Amniotic stem cell (primary cell): ENCODE results near the gene RHBDL1.
A peak's percentile ranks its signal among the peaks of the same experiment; 100 is the strongest.

Source experiments
- DNase-seq: peaks from one replicate; lab custom pipeline; 2025; lab: John Stamatoyannopoulos, UW

RHBDL1 gene

DNA sequence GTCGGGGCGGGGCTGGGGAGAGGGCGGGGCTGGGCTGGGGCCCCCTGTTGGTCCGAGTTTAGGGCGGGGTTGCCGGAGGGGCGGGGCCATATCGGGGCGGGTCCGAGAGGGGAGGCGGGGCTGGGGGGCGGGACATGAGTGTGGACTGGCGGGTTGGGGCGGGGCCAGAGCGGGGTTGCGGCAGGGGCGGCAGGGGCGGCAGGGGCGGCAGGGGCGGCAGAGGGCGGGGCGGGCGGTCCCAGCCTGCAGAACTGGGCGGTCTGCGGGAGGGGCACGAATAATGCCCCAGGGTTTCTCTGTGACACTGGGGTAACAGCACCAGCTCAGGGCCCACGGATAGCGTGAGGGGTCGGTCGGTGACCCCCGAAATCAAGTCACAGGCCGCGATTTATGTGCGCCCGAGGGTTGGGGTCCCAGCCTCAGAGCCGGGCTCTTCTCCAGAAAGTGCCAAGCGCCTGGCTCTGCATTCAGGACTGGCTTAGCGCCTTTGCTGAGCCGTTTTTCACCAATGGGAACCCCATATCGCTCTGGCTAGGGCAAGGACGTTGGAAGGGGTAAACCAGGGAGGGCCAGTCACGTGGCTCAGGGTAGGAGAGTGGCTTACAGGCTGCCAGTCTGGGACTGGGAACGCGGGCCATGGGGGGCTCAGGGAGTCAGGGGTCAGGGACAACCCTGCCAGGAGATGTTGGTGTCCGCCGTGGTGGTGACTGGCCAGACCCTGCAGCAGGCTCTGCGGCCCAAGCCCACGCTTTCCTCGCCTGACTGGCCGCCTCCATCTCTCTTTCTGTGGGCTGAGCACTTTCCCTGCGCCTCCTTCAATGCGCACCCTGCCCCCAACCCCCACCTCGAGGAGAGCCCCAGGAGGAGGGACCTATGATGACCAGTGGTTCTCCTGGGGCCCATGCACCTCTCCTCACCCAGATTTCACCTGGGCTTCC lies 38.1 kb upstream of the RHBDL1 start:
- peak; percentile 79 for DNase-seq

DNA sequence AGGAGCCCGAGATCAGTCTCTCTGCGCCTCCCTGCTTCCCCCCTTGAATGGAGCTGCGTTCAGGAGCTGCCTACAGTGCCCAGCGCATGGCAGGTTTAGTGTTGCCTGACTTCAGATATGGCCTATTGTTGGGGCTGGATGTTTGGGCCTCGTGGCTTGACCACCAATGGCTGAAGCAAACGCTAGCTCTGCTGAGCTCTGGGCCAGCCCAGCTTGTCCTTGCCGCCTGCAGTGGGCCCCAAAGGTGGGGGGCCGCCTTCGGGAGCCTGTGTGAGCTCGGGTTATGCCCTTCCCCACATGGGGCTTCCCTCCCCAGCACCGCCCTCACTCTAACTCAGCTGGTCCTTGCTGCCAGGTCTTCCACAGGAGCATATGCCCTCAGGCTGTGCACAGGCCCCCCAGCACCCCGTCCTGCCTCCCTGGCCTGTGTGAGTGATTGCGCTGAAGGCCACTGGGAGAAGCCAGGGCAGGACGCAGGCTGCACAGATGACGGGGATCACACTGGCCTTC lies 37.4 kb upstream of the RHBDL1 start:
- DNase-seq, result no peak

DNA sequence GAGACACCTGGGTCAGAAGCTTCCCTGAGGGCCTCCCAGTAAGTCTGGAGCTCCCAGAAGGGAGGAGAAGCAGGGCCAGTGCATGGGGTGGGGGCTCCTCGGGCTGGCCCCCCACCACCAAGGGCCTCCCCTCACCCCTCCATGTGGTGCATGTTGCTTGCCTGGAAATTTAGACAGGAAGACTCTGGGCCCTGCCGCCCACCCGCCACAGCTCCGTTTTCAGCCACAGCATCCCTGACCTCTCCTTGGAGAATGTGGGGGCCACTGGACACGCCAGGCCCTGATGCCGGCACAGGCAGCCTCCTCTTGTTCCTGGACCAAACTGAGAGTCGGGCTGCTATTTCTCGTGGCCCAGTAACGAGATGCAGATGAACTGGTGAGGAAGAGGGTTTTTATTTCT lies 36.6 kb upstream of the RHBDL1 start:
- DNase-seq, result no peak

DNA sequence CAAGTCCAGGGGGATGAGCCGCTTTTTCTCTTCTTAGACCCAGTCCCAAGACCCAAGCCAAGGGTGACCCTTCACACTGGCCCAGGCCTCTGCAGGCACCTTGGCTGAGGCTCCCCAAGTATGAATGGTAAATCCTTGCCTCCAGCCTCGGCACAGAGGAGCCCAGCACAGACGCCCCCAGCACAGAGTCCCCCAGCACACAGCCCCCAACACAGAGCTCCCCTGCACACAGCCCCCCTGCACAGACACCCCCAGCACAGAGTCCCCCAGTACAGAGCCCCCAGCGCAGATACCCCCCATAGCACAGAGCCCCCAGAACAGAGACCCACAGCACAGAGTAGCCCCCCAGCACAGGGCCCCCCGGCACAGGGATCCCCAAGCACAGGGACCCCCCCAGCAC lies 34.9 kb upstream of the RHBDL1 start:
- DNase-seq, result no peak

DNA sequence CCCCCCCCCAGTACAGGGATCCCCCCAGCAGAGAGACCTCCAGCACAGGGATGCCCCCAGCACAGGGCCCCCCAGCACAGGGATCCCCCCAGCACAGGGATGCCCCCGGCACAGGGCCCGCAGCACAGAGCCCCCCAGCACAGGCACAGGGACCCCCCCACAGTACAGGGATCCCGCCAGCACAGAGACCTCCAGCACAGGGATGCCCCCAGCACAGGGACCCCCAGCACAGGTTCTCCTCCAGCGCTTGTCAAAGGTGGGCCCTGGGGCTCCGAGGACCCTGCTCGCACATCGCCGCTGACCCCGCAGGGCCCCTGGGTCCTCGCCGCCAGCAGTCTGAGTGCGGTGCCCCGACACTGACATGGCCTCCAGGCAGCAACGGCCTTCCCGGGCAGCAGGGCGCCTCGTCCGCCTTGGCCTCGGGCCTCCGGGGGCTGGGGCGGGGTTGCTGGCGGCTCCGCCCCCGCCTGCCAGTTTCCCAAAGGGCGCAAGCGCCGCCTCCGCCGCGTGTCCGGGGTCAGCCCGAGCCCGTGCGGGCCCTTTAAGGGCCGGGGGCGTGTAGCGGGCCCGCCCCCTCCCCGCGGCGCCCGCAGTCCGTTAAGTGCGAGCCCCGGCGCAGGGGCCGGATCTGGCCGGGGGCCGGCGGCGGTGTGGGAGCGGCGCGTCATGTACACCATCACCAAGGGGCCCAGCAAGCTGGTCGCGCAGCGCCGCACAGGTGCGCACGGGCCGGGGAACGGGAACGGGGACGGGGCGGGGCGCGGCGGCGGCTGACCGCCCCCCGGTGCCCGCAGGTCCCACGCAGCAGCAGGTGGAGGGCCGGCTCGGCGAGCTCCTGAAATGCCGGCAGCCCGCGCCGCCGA lies 33.9 kb upstream of the RHBDL1 start, which contains the start of gene MCRIP2:
Gene MCRIP2 (plus strand): TSS at position 503 of the 863 bp plus-strand sequence. CDS start 164 bp downstream, at position 667.
- peak; percentile 31 for DNase-seq

DNA sequence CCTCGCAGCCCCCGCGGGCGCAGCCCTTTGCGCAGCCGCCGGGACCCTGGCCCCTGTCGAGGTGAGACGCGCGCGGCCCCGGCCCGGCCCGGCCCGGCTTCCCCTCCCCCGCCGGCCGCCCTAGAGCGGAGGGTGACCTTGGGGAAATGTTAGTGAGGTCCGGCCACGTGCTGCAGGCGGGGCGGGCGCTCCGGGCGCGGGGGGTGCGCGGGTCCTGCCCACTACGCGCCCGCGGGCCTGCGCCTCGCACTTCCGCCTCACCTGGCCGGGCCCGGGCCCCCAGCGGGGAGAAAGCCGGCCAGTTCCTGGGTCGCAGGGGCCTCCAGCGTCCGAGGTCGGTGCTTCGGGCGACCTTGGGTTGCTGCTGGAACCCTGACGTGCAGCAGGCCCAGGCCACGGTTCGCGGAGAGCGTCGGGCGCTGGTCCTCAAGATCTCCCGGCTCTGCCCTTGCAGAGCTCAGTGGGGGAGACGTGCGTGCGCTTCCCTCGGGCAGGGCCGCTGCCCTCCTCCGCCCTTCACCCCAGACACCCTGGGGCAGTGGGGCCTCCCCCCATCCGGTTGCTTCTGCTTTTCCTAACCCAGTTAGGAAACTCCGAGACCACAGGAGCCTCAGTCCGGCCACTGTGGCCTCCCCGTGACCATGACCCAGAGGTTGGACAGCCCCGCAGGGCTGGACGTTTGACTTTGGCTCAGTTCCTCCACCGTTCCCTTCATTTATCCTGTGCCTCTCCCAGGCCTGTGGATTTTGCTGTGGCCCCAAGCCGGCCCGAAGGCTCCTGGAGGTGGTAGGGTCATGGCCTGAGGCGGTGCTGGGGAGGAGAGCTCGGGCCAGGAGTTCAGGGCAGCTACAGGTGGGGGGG lies 33.1 kb upstream of the RHBDL1 start:
- no peak for DNase-seq

DNA sequence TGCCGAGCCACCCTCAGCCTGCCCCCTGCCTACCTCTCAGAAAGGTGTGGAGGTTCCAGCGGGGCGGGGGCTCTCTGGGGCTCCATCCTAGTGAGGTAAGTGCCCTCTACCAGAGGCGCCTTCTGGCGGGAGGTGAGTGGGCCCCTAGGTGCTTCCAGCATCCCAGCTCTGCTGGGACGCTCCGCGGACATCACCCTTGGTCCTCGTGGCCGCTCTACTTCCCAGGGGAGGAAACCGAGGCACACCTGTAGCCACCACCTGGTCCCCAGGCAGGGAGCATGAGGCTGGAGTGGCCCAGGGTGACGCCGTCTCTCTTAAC lies 32.5 kb upstream of the RHBDL1 start:
- DNase-seq, result no peak

DNA sequence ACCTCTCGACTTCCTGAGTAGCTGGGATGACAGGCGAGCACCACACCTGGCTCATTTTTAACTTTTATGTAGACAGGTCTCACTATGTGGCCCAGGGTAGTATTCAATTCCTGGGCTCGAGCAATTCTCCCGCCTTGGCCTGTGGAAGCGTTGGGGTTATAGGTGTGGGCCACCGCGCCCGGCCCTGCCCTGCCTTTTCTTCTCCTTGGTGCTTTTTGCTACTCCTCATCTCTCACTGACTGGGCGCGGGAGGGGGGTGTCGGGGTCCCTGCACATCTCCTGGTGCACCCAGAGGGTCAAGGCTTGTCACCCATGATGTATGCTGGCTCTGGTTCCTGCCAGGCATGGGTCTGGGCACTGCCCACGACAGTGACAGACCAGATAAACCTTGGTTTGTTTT lies 30.9 kb upstream of the RHBDL1 start:
- no peak for DNase-seq

DNA sequence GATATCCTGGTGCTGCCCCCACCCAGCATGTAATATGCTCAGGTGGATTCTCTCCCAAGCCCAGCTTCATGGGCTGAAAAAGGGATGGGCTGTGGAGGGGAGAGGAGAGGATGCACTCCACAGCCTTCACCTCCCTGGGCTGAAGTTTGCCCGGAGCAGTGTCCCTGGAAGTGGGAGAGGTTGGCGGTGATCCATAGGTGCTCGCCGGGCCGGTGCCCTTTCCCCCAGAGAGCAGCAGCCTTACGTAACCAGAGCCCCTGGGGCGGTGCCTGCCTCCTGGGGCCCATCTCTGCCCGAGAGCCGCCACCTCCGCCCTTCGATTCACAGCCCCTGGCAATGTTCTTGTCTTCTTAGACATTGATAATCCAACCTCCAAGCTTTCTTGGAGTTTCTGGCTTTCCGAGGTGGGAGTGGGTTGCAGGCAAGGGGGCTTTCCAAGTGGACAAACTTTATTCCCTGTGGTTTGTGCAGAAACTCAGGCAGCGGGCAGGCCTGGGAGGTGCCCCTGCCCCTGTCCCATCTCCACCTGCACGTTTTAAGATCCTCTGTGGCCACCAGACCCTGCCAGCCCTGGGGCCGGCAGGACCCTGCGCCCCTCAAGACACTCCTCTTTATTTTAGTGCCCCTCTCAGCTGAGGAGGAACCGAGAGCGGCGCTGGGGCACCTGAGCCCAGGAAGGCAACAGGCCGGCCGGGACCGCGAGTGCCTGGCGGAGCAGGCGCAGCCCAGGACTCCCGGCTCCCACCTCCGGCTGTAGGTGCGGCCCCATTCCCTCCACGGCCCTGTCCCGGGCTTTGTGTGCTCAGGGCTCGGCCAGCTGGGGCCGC lies 29.4 kb upstream of the RHBDL1 start:
- DNase-seq, result no peak

DNA sequence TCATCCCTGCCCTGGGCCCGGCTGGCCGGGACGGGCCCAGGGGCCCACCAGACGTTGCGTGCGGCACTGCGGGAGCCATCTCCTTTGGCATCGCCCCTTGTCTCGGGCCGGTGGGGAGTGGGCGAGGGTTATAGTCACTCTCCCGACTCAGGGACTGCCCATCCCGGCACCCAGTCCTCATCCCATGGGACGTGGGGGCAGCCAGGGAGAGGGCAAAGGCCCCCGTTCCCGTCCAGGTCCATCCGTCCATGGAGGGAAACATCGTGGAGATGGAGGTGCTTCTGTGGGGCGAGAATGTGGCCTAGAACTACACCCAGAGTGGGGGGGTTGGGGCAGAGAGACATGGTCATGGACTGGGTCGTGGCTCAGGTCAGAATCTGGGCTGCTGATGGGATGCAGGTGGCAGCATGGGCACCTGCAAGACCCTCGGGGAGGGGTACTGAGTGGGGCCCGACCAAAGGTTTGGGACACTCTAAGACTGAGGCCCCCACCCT lies 28.7 kb upstream of the RHBDL1 start:
- no peak for DNase-seq

DNA sequence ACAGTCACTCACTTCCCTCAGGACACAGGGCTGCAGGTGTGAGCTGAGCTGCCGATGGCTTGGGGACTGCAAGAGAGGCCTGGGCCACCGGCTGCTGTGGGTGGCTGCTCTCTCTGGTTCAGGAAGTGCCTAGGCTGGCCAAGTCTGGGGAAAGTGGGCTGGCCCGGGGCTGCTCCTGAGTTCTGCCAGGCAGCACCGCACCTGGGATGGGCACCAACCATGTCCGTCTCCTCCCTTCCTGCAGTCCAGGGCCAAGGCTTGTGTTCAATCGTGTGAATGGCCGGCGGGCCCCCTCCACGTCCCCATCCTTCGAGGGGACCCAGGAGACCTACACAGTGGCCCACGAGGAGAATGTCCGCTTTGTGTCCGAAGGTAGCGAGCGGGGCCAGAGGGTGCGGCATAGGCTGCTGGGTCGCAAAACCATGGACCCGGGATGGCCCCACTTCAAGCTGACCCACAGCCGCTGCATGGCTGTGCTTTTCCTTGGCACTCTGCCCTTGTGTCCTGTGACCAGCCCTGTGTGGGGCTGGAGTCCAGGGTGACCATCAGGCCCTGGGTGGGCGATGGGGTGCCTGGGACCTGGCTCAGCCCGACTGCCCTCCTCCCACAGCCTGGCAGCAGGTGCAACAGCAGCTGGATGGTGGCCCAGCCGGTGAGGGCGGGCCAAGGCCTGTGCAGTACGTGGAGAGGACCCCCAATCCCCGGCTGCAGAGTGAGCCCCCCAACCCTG lies 28.1 kb upstream of the RHBDL1 start:
- no peak for DNase-seq

DNA sequence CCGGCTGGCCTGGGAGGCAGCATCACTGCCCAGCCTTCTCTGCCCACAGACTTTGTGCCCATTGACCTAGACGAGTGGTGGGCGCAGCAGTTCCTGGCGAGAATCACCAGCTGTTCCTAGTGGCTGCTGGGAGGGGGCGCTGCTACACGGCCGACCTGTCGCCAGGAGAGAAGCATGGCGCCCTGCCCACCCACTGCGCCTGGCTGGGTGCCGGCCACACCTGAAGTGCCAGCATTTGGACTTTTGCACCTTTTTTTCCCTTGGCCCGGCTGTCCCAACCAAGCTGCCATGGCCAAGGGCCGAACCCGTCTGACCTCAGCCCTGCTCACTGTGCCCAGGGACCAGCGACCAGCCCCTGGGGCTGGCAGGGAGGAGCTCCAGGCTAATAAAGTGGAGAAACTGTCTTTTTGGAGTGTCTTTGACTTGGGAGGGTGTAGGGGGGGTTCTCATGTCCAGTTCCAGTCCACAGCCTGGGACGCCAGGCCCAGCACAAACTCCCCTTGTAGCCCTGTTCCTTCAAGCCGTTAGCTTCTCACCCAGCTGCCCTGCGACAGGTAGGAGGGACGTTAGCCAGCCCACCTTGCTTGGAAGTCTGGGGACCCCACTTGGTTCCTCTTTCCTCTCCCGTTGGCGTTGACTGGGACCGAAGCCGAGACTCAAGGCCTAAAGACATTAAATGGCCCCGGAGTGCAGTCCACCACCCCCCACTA lies 27.2 kb upstream of the RHBDL1 start:
- no peak for DNase-seq

DNA sequence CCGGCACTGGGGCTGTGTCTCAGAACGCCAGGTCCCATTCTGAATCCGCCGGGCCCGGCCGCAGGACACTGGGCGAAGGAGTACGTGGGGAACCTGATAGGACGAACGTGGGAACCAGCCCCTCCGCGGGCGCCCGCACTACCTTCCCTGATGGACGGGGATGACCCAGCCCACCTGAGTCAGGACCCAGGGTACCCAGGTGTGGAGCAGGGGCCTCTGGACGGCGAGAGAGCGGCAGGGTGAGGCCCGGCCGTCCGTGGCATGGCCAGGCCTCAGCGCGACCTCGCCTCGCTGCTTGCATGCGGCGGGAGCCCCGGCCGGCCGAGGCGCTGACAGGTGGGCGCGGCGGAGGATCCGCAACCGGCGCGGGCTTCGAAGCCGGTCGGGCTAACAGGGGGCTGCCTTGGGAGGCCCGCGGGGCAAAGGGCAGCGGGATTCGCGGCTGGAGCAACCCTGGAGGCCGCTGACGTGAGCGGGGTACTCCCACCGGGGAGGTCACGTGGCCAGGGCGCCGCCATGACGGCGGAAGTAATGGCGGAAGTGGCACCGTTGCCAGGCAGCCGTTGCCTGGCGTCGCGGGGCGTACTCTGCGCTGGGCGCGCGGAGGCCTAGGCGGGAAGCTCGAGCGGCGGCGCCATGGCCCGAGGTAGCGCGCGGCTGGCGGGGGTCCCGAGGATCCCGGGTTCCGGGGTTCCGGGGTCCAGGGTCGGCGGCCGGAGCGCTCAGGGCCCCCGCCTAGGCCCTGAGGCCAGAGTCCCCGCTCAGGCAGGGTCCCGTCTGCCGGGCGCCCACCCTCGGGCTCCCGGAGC lies 26.5 kb upstream of the RHBDL1 start, which contains the start of gene WDR90:
Gene WDR90 (plus strand): TSS at position 585 of the 809 bp plus-strand sequence. CDS start 52 bp downstream, at position 637.
- peak; percentile 67 for DNase-seq

DNA sequence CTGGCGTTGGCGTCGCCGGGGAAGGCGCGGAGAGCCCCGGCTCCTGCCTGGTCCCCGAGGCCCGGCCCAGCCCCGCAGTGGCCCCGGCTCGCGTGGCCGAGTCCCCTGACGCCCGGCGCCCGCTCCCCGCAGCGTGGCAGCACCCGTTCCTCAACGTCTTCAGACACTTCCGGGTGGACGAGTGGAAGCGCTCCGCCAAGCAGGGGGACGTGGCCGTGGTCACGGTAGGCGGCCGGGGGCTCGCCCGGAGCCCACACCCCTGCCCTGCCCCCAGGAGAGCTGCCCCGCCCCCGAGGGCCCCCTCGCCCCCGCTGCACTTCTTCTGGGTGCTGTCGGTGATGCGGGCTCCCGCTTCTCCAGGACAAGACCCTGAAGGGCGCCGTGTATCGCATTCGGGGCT lies 25.8 kb upstream of the RHBDL1 start:
- no peak for DNase-seq

DNA sequence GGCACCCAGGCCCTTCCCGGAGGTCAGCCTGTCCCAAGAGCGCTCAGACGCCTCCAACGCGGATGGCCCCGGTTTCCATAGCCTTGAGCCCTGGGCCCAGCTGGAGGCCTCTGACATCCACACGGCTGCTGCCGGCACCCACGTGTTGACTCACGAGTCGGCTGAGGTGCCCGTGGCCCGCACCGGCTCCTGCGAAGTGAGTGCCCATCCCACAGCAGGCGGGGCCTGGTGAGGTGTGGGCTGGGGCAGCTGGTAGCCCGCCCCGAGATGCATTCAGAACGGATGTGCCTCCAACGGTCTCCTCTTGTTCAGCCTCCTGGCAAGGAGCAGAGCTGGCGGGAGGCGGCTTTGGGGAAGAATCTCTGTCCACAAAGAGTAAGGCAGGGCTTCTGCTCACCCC lies 23.6 kb upstream of the RHBDL1 start:
- no peak for DNase-seq

DNA sequence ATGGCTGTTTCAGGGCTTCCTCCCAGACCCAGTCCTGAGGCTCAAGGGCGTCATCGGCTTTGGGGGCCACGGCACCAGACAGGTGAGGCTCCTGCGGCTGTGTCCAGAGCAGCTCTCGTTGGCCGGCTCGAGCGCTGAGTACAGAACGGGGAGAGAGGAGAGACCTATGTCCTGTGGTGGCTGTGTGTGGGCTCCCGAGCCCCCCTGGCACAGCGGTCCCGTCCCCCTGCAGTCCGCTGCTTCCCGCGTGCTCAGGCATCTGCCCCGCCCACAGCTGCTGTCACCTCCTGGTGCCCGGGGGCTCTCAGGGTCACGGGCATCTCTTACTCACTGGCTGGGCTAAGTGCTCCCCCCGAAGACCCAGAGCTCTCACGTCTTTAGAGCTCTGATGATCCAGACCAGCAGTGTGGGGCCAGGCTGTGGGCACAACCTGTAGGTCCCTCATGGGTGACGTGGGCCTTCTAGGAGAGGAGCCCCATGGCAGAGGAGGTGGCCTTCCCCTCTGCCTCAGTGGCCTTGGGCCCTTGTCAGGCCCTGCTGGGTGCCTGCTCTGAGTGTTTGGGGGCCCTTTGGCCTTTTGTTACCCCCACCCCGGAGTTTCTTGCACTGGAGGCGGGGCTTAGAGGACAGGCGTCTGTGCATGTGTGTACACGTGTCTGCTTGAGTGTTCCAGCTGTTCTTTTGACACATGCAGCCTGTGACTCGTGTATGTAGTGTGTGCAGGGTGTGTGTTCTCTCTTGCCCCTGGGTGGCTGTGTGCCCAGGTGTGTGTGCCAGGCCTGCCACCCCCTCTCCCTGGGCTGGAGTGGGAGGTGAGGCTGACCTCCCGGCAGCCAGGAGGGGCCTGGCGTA lies 22.8 kb upstream of the RHBDL1 start:
- no peak for DNase-seq

DNA sequence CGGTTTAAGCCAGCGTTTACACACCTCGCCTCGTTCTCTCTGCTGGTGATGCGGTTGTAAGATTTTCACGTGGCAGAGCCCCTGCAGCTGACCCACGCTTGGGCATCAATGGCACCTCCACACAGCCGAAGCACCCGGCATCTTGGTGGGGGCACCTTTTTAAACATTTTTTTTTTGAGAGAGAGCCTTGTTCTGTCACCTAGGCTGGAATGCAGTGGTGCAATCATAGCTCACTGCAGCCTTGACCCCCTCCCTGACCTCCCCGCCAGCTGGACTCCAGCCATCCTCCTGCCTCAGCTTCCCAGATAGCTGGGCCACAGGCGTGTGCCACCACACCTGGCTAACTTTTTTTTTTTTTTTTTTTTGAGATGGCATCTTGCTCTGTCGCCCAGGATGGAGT lies 21.4 kb upstream of the RHBDL1 start:
- no peak for DNase-seq
